8988T (cell line): ENCODE measurements around the gene GPRASP2.
"Not testable (repeated sequence)": the region's sequence is repeated elsewhere in the genome, so short reads cannot be mapped to it uniquely, and the experiment has no call there.

Source experiments
- DNase-seq: peaks from one replicate; pipeline ENCODE4 v3.0.0; 2011

Gene GPRASP2

DNA sequence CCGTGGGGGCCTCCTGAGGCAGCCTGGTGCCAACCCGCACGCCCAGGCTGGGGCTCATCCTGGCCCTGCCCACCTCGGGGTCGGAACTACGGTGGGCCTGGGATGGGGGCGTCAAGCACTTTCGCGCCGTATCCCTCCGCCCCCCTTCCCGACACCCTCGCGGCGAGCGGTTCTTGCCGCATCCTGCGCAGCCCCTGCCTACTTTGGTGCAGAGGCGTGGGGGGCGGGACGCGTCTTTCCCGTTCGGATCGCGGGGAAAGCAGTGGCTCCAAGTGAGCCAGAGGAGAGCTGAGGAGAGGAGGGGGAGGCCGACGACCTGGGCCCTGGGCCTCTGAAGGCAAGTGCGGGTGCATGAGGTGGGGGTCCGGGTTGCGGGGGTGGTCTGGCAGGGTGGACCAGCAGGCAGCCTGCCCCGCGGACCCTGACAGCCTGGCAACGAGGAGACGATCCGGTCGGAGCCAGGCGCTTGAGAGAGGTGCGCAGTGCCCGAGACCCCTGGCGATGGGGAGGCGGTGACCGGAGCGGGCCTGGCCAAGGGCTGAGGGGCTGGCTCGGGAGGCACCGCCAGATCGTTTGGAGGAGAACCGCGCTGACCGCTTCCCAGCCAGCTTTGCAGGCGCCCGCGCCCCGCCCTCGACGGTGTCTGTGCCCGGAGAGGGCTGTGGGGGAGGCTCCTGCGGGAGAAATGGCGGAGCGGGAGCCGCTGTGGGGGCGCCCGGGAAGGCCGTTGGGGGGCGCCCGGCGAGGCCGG, at the start of gene GPRASP2:
TSS of gene GPRASP2 (plus strand) at position 233 of the 751 bp plus-strand sequence. CDS start 2,422 bp downstream, outside the sequence.
- no peak for DNase-seq

DNA sequence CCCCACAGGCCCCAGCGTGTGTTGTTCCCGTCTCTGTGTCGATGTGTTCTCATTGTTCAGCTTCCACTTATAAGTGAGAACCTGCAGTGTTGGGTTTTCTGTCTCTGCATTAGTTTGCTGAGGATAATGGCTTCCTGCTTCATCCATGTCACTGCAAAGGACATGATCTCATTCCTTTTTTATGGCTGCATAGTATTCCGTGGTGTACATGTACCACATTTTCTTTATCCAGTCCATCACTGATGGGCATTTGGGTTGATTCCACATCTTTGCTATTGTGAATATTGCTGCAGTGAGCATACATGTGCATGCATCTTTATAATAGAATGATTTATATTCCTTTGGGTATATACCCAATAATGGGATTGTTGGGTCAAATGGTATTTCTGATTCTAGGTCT, 48.4 kb upstream of the GPRASP2 start:
- not testable (repeated sequence) for DNase-seq

DNA sequence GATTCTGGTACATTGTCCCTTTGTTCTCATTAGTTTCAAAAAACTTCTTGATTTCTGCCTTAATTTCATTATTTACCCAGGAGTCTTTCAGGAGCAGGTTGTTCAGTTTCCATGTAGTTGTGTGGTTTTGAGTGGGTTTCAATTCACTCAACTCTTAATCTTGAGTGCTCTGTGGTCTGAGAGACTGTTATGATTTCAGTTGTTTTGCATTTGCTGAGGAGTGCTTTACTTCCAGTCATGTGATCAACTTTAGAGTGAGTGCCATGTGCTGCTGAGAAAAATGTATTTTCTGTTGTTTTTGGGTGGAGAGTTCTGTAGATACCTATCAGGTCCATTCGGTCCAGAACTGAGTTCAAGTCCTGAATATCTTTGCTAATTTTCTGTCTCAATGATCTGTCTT, 45.2 kb upstream of the GPRASP2 start:
- not testable (repeated sequence) for DNase-seq

DNA sequence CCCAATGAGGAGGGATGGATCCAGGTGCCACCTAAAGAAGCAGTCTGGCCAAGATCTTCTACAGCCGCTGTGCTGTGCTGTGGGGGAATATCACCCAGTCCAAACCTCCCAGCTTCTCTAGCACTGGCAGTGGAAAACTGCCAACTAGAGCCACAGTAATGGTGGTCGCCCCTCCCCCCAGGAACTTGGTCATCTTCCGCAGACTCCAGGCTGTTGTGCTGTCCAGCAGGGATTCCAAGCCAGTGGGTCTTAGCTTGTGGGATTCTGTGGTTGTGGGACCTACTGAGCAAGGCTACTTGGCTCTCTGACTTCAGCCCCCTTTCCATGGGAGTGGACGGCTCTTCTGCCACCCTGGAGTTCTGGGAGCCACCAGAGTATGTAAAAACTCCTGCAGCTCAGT, 42.7 kb upstream of the GPRASP2 start:
- no peak for DNase-seq

DNA sequence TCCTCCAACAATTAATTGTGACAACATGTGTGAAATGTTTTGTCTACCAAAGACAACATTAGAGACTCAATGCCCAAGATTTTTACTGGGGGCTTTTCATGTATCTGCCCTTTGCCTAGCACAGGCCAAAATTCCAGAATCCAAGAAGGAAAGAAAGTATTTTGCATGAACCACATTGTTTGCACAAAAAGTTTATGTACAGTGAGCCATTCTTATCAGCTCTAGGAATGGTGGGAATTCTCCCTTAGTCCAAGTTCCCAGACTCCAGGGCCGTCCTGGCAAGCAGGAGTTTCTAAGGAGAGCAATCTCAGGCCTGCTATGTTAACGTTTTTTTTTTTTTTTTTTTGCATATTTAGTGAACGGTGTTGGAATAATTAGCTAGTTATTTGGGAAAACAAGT, 39.4 kb upstream of the GPRASP2 start:
- no peak for DNase-seq

DNA sequence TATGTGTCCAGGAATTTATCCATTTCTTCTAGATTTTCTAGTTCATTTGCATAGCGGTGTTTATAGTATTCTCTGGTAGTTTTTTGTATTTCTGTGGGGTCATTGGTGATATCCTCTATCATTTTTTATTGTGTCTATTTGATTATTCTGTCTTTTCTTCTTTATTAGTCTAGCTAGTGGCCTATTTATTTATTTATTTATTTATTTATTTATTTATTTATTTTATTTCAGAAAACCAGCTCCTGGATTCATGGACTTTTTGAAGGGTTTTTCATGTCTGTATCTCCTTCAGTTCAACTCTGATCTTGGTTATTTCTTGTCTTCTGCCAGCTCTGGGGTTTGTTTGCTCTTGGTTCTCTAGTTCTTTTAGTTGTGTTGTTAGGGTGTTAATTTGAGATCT, 34.8 kb upstream of the GPRASP2 start:
- not testable (repeated sequence) for DNase-seq

DNA sequence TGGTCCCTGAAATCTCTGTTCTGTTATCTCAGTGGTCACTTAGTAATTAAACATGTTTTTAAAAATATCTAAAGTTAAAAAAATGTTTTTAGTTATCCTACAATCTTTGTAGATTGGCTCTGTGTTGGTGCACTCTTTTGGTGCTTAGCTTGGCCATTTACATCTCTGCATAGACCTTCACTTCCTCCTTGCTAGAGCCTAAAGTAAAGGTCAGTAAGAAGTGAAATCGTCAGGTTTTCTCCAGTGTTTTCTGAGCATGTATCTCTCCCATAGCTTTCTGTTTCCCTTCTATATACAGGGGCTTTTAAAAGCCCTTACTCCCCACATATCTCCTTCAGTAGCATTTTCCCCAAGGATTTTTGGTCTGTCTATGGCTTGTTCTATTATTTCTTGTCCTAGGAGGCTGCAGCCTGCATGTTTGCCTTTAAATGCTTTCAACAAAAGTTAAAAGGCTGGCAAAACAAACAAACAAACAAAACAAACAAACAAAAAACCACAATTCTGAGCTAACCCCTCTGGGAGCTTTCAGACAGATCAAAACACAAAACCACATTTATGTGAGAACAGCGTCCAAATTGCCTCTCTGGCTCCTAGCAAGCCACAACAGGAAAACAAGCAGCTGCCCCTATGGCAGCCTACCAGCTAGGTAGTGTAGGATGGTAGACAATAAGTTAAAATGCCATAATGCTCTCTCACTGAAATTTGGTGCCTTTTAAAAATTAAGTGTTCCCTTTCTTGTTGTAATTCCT, 27.3 kb upstream of the GPRASP2 start:
- DNase-seq = no peak

DNA sequence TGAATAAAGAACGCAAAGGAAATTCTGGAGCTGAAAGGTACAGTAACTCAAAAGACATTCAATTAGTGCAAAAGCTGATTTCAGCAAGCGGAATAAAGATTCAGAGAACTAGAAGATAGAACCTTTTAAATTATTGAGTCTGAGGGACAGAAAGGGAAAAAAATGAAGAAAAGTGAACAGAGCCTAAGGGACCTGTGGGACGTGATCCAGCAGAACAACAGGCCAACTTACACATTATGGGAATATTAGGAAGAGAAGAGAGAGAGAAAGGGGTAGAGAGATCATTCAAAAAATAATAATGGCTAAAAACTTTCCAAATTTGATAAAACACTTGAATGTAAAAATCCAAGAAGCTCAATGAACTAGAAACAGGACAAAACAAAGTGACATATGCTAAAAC, 17.5 kb upstream of the GPRASP2 start:
- no peak for DNase-seq

DNA sequence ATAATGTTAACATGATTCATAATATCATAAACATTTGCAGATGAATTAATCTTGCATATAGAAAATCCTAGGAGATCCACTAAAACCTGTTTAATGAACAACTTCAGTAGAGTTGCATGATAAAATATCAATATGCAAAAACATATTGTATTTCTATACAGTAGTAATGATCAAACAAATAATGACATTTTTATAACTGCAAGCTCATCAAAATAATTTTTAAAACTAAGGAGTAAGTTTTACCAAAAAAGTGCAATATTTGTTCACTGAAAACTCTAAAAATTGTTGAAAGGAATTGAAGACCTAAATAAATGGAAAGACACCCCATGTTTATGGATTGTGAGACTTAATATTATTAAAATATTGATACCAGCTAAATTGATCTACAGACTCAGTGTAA, 15.9 kb upstream of the GPRASP2 start:
- DNase-seq = no peak

DNA sequence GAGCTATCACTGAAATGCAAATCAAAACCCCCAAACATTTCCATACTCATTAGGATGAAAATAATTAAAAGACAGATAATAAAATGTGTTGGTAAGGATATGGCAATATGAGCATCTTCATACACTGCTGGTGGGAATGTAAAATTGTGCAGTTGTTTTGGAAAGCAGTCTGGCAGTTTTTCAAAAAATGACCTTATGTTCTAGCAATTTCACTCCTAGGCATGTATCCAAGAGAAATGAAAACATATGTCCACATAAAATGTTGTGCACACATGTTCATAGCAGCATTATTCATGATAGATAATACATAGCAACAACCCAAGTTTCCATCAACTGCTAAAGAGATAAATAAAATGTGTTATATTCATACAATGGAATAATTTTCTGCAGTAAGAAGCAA, 14.8 kb upstream of the GPRASP2 start:
- no peak for DNase-seq

DNA sequence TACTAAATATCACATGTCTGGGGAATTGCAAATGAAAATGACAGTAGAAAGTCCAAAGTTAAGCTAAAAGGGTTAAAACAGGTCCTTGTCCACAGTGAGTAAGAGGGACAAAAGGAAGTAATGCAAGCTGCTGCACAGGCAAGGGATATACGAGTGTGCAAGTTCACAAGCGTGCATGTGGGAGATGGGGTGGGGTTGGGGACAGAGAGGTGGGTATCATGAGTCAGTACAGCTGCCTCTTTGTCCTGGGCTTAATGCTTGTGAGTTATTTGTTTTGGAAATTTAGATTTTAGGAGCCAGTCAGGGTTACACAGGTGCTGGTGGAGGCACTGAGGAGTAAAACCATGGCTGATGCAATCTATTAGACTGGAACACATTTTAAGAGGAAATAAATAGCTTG, 3.3 kb upstream of the GPRASP2 start:
- no peak for DNase-seq

DNA sequence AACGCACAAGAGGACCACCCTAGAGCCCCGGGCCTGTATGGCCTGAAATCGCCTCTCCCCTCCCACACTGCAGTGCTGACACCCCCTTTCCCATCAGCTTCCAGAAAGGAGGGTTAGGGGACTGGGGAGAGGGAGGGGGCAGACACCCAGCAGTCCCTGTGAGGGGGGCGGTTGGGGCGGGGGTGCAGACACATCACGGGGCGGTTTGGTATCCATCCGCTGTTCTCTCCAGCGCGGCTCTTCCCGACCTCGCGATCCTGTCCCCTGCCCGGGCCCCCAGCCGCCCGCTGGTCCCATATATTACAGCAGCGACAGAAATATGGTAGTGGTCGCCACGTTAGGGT, 404 bp upstream of the GPRASP2 start:
- DNase-seq = no peak

DNA sequence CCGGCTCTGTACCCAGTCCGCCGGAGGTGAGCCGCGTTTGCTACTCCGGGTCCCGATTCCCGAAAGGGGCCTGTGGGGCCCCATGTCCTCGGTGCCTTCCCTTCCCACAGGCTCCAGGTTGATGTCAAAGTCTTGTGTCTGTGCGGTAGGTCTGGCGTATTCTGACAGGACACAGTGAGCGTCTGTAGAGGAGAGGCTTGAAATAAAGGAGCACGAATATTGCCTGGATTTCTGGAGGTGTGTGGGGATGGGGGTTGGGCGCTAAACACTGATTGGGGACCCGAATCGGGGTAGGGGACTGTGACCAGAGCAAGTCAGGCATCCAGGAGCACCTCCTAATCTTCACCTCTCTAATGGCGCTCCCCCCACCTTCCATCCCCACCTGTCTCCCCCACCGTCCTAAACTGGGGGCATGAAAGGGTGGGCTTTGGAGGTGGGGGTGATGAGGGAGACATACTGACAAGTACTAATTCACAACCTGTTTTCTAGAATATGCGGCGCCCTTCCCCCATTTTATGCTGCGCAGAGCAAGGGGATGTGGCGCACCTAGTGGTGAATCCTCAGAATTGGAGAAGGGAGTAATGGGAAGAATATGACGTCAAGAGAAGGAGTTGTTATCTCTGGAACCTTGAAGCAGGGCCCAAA, 855 bp downstream of the GPRASP2 start:
- DNase-seq = no peak

DNA sequence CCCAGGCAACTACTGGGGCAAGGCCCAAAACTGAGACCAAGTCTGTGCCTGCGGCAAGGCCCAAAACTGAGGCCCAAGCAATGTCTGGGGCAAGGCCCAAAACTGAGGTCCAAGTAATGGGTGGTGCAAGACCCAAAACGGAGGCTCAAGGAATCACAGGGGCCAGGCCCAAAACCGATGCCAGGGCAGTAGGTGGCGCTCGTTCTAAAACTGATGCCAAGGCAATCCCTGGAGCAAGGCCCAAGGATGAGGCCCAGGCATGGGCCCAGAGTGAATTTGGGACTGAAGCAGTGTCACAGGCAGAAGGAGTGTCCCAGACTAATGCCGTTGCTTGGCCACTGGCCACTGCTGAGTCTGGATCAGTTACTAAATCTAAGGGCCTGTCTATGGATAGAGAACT, 2.7 kb downstream of the GPRASP2 start:
- peak; percentile 22 for DNase-seq

DNA sequence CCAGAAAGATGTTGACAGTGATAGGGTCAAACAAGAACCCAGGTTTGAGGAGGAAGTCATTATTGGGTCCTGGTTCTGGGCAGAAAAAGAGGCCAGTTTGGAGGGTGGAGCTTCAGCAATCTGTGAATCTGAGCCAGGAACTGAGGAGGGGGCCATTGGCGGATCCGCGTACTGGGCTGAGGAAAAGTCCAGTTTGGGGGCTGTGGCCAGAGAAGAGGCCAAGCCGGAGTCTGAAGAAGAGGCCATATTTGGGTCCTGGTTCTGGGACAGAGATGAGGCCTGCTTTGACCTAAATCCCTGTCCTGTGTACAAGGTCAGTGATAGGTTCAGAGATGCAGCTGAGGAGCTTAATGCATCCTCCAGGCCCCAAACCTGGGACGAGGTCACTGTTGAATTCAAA, 3.7 kb downstream of the GPRASP2 start:
- no peak for DNase-seq

DNA sequence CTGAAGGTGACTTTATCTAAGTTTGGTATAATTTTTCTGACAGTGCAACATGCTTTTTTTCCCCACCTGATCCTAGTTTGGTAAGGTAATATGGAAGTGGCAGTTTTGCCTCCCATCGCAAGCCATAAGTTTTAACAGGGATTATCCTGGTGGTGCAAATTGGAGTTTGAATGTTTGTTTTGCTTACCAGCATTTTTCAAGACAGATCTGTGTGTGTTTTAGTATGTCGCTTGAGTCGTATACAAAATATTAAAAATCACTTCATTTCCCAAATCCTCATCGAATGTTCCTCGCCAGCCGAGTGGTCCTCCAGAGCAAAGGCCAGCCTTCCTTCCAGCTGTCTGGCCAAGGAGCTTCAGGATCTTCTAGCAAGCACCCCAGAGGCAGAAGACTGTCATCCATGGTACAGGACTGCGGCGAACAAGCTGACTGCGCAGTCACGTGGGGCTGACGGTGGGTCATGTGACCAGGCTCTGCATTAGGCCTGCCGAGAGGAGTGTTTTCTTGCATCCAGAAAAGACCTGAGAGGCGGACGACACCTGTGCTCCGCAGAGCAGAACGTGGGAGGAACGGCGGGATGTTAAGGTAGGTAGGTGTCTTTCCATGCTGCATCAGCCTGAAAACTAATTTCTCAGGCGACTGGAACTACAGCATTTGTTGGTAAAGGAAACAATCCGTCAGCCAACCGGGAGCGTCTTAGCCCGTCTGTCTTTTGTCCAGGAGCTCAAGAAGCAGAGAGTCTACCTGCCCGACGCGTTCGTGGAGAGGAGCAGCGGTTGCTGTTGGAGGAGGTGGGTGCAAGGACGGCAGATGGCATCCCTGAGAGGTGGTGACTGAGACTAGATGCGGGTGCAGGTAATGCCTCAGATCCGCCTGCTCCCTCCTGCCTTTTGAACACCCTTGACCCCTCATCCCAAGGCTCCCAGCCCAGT, 8.3 kb downstream of the GPRASP2 start, which contains the start of gene GPRASP3:
TSS of gene GPRASP3 (plus strand) at position 507 of the 932 bp plus-strand sequence. CDS start 28,253 bp downstream, outside the sequence.
- DNase-seq = no peak

DNA sequence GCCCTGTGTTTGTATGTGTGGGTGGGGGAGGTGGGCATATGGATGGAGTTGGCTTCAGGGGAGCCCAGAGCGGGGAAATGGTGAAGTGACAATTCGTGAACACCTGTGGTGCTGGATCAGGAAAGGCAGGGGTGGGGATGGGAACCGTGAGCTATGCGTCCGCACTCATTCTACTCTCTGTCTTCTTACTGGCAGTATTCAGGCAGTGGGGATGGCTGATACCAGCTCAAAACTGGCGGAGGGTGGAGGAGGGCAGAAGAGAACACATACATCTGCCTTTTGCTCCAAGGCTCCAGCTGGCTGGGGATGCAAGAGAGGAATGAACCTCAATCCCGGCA, 8.9 kb downstream of the GPRASP2 start:
- DNase-seq = not testable (repeated sequence)

DNA sequence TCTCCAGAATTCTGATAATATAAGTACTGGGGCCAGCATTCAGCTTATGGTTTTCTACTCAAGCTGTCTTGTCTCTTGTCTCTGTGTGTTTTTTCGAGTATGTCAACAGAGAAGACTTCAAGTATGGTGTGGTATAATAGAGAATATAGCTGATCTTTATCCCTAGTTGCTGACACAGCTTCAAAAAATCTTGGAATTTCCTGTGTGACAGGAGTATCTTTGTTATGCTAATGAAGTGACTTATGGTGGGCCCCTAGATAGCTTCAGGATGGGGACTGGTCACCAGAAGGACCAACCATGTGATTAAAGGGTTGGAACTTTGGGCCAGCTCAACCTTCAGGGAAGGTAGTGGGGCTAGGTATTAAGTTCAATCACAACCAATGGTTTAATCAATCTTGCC, 11.2 kb downstream of the GPRASP2 start:
- no peak for DNase-seq

DNA sequence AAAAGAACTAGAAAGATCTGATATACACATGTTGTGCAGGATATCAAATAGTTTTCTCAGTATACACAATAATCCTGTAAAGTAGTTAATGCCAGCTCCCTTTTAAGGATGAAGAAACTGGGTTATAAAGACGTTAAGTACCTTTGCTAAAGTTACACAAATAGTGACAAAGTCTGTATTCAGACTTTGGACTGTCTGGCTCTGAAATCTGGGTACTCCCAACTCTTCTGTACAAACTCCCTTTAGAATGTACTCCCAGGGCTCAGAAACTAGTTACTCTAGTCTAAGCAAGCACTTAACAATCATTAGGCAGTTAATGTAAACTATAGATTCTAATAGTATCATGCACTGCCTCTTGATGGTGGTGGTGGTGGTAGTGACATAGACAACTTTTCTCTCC, 15.5 kb downstream of the GPRASP2 start:
- no peak for DNase-seq

DNA sequence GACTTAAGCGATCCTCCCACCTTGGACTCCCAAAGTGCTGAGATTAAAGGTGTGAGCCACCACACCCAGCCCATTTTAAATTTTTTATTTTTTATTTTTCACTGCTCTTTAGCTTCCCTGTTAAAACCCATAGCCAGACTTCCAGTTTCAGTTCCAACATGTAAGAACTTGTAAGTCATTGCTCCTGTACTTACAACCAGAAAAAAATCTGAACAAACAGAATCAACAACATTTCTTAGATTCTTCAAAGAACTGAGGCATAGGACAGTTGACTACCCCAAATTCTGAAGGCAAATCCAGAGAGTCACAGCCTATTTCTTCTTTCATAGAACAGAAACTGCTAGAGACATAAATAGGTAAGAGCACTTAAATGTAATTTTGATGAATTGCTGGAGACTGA, 16.4 kb downstream of the GPRASP2 start:
- no peak for DNase-seq

DNA sequence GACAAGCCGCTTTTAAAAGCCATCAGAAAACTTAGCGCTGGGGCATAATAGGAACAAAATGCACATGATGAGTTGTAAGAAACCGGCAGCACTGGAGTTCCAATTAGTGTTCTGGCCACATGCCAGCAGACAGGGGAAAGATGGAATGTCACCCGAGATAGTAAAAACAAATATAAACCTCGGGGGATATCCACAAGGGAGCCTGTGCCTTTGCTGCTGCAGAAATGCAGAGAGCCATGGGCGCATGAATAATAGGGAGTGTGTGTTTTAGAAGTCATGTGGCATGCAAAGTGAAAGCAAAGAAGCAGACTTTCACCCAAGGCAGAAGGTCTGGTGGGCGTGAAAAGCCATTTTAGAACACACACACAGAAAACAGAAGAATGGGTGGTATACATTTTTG, 27.4 kb downstream of the GPRASP2 start:
- no peak for DNase-seq

DNA sequence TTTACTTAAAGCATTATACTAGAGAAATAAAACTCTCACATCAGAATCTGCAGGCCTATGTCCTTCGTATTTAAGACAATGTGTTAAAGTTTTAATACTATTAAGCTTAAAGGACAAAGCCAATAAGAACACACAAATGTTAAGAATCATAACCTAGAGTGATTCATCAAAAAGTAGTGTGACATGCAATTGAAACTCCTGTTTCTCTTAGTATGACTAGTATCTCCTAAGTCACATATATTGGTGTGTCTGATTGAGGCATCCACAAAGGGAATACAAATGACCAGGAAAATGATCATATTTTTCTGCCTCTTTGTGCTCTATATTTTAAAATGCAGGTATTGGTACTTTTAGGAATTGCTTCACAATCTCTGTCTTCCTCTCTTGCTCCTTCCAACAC, 32.1 kb downstream of the GPRASP2 start:
- DNase-seq = no peak

DNA sequence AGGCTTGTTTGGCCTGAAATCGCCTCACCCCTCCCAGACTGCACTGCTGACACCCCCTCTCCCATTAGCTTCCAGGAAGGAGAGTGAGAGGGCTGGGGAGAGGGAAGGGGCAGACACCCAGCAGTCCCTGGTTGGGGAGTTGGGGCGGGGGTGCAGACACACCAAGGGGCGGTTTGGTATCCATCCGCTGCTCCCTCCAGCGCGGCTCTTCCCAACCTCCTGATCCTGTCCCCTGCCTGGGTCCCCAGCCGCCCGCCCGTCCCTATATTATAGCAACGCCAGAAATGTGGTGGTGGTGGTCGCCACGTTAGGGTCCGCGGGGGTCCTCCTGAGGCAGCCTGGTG, 33.2 kb downstream of the GPRASP2 start:
- no peak for DNase-seq
